Fibroblast of skin of right biceps (primary cell): ENCODE measurements around the gene CLSTN2.

Experiments
- DNase-seq: peaks from one replicate; pipeline ENCODE4 v3.0.0-alpha.2; 2013

Gene CLSTN2

GRCh38 chr3:140196970-140197369 lies 262.0 kb downstream of the CLSTN2 start:
- no peak for DNase-seq

DNA sequence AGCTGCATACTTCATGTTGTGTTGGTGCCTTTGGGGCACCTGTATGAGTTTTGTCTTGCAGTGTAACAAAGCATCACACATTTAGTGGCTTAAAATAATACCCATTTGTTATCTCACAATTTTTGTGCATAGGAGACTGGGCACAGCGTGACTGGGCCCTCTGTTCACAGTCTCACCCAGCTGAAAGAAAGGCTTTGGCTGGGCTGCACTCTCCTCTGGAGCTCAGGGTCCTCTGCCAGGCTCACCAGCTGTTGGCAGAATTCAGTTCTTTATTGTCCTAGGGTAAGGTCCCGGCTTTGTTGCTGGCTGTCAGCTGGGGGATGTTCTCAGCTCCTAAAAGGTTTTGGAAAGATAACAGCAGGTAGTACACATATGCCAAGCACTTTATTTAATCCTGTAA lies 263.3 kb downstream of the CLSTN2 start:
- DNase-seq: no peak

DNA sequence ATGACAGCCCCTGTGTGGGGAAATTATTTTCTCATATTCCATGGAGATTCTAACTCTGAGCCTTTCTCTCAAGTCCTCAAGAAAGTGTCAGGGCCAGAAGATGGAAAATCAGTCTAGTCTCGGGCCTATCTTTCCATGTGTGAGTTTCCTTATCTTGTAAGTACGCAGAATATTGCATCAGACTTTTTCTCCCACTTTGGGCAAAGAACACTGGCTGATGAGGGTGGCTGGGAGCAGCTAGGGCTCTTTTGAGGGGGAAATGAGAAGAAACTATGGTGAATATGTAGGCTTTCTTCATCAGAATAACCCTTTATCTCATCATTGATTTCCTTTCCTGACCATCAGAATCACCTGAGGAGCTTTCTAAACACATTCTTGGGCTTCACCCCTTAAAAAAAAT lies 264.0 kb downstream of the CLSTN2 start:
- DNase-seq: no peak

- no peak for DNase-seq
These were observed 264.8 kb downstream of the CLSTN2 start for GRCh38 chr3:140199743-140200142.

GRCh38 chr3:140203510-140203909 lies 268.5 kb downstream of the CLSTN2 start:
- DNase-seq: no peak

DNA sequence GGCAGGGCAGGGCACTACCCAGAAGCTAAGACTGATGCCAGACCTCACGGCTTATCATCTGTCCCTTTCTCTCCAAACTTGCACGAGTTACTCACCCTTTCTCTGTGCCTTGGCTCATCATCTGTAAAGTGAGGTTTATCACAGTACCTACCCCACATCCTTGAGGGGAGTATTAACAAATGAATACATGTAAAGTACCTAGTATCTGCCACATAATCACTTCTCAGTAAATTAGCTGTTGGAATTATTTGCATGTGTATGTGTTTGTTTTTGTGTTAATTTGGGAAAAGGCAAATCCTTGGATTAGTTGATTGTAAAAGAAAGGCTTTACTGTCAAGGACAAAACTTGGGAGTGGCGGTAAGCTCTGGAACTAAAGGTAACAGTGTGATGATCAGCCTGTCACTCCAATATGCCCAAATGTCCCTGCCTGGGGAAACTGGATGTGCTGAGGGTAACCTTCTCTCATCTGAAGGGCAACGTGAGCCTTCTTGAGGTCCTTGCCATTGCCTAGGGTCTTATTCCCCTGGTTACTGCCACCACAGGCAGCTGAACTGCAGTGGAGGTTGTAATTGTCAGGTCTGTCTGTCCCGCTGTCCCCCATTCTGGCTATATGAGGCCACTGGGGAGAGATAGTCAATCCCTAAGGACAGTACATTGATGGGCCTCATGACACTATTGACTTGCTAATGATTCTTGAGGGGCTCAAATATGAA lies 269.4 kb downstream of the CLSTN2 start:
- DNase-seq: no peak

GRCh38 chr3:140205598-140205997 lies 270.6 kb downstream of the CLSTN2 start:
- no peak for DNase-seq

- peak; percentile 45 for DNase-seq
These were observed 271.4 kb downstream of the CLSTN2 start for GRCh38 chr3:140206196-140207040.

DNA sequence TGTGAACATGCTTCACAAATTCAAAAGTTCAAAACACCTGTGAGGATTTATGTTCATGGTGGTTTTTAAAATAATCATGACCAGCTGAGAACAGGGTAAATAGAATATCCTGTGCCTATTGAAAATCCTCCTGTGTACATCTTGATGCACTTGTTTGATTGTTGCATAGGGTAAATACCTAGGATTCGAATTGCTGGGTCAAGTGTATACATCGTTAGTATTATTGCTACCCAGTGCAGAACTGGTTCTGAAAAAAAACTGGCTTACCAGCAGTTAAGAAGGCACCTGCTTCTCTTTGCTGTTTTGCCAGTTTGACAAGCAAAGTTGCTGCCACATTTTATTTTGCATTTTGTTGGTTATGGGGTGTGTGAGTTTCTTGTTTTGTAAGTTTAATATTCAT lies 272.6 kb downstream of the CLSTN2 start:
- no peak for DNase-seq

DNA sequence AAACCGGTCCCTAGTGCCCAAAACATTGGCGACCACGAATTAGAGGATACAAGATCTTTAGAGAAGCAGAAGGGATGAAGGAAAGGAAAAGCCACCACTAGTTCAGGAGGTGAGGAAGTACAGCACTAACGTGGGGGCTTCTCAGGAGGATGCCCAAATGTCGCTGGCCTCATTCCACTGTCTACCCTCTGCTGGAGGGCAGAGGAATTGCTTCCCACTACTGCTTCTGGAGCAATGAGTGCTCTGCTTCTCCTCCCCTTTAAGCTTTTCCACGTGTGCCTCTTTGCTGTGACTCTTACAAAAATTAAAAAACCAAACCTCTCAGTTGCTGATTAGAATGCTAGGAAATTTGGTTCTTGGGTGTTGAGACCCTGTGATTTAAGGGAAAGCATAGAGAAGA lies 281.3 kb downstream of the CLSTN2 start:
- DNase-seq: no peak

- DNase-seq: no peak
These were observed 284.3 kb downstream of the CLSTN2 start for GRCh38 chr3:140219291-140219690.

DNA sequence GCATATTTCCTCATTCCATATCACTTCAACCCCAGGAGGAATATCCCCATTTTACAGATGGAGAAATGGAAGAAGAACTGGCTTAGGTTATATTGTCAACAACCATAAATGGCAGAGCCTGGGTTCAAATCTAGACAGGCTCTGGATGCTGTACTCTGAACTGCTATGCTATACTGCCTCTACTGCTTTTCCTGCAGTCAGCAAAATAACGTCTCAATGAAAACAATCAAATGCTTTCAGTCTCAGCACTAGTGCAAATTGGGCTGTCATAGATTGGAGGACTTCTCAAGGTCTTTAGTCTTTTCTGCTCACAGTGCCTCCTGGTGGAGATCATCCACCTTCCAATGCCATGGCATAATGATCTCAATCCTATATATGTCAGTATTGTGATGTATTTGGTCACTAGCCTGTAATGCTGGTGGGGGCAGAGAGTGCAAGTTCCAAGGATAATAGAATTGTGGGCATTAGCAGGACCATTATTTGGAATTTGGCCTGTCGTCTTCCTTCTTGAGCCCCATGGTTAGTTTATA lies 285.0 kb downstream of the CLSTN2 start:
- no peak for DNase-seq

GRCh38 chr3:140223197-140223596 lies 288.2 kb downstream of the CLSTN2 start:
- DNase-seq: no peak

- DNase-seq: peak; percentile 78
These were observed 288.6 kb downstream of the CLSTN2 start for GRCh38 chr3:140223631-140224030.

DNA sequence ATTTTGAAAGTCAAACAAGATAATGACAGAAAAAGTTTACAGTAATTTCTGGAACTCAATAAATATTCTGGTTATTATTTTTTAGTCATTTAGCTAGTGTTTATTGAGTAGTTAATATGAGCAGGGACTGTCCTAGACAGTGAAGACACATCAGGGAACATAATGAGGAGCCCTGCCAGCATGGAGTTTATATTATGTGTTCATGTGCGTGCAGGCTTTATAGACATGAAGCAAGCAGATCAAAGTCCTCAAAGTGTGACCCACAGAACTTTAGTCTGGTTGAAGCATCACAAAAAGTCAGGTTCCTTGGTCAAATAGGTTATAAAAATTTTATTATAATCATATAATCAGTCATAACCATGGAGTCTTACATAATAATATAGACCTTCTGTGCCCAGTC lies 289.3 kb downstream of the CLSTN2 start:
- no peak for DNase-seq

DNA sequence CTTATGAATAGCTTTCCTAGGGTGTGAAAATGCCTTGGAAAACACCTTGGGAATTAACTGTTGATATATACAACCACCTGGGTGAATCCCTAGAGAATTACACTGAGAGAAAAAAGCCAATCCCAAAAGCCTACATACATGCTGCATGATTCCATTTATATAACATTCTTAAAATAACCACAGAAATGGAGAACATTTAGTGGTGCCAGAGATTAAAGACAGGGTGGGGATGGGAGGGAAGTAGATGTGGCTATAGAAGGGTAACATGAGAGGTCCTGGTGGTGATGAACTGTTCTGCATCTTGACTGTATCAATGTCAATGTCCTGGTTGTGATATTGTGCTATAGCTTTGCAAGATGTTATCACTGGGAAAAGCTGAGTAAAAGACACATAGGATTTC lies 291.0 kb downstream of the CLSTN2 start:
- DNase-seq: peak; percentile 7

GRCh38 chr3:140233702-140234101 lies 298.7 kb downstream of the CLSTN2 start:
- no peak for DNase-seq

DNA sequence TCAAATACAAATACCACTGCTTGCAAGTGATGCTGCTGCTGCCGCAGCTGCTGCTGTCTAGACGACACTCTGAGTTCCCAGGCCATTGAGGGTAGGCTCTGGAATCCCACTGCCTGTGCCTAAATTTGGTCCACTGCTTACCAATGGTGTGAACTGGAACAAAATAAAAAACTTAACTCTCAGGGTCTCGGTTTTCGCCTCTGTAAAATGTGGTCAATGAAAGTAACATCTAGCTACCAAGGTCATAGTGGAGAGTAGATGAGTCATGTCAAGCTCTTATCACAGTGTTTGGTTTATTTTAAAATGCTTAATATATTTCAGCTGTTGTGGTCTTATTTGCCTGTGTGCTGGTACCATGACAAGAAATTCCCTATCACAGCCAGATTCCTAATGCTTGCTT lies 299.3 kb downstream of the CLSTN2 start:
- no peak for DNase-seq

GRCh38 chr3:140236836-140237501 lies 302.0 kb downstream of the CLSTN2 start:
- DNase-seq: no peak

GRCh38 chr3:140238646-140239314 lies 303.8 kb downstream of the CLSTN2 start:
- peak; percentile 22 for DNase-seq

- peak; percentile 19 for DNase-seq
These were observed 307.9 kb downstream of the CLSTN2 start for GRCh38 chr3:140242818-140243276.

GRCh38 chr3:140243575-140243974 lies 308.6 kb downstream of the CLSTN2 start:
- DNase-seq: no peak

- peak; percentile 42 for DNase-seq
These were observed 309.9 kb downstream of the CLSTN2 start for GRCh38 chr3:140244893-140245292.
